ENCODE measurements around the gene TMEM79. TPM values are rescaled to one million over a fixed set of nuclear protein-coding genes. Genes with fewer than 3 reads are reported as not detected.

The TMEM79 gene
- total and polyA plus RNA-seq, 2 of the 4 experiments (the other 2 are of a cell fraction): 0.54 to 3.3 TPM

- WGBS, 2 experiments (ENCODE audit: extremely low coverage in 2 of 2, insufficient read length in 1 of 2): 97% methylated on average over 3 of the region's 12 CpGs; no CpG with 5 or more reads in 1 of the 2 experiments
- dilution Hi-C loops (cut with HindIII; ENCODE audit: low sequenced_read_pairs, unreplicated experiment): no loop called here
- BruUV-seq (replicated peaks): no TSS peak
Measured at GRCh38 chr1:156236164-156236563, 48.0 kb upstream of the TMEM79 start.

More at GRCh38 chr1:156236164-156236563, 48.0 kb upstream of the TMEM79 start:
- Histone ChIP-seq H3K9ac (ENCODE audit: low read depth, low read length) (no peak overlapping the region), H3K9me3 (ENCODE audit: control insufficient read depth, insufficient read depth, low read length) (no peaks in the 10 kb centered on the region), H3K4me3 (ENCODE audit: insufficient read depth, low read depth, low read length) (no peak overlapping the region), H2BK120ac (ENCODE audit: low read depth, low read length) (no peak overlapping the region), H3K36me3 (ENCODE audit: control insufficient read depth, insufficient read depth, low read length) (peaks cover 34% of the 10 kb centered on the region), H3K4me1 (ENCODE audit: control insufficient read depth, insufficient read depth, low read length) (peaks cover 13% of the 10 kb centered on the region), H2BK5ac (ENCODE audit: low read depth, low read length, poor library complexity, severe bottlenecking) (no peak overlapping the region), H4K20me1 (ENCODE audit: insufficient read depth, low read length) (peaks cover 7% of the 10 kb centered on the region; the same call in 1 of the 2 replicates), H3K14ac (replicated peaks; ENCODE audit: low read depth, low read length) (no peak overlapping the region), H3K9me1 (ENCODE audit: insufficient read depth, low read length) (peaks cover 19% of the 10 kb centered on the region), H2AFZ (replicated peaks; ENCODE audit: low read length, poor library complexity) (no peak overlapping the region), H3K23ac (ENCODE audit: low read depth, low read length) (no peak overlapping the region), H3K27ac (ENCODE audit: insufficient read depth, low read length) (no peak overlapping the region), H4K8ac (ENCODE audit: low read depth in 2 of 2, low read length in 2 of 2) (no peak overlapping the region), H3K27me3 (ENCODE audit: control insufficient read depth, insufficient read depth, low read length) (no peaks in the 10 kb centered on the region), H3K4ac (ENCODE audit: low read depth, low read length) (no peak overlapping the region), H4K91ac (ENCODE audit: insufficient read depth, low read depth, low read length) (no peak overlapping the region), H2AK5ac (ENCODE audit: low read depth, low read length) (no peak overlapping the region), H2AK9ac (replicated peaks; ENCODE audit: low read depth, low read length, poor library complexity) (no peak overlapping the region), H3K79me1 (ENCODE audit: low read depth in 1 of 2, low read length in 2 of 2) (peaks cover 8 to 16% of the 10 kb centered on the region in 2 experiments), H4K5ac (ENCODE audit: low read depth, low read length) (no peak overlapping the region), H2BK15ac (ENCODE audit: low read depth, low read length) (no peak overlapping the region), H3K4me2 (ENCODE audit: low read depth, low read length) (no peak overlapping the region), H3K18ac (ENCODE audit: low read depth, low read length) (no peak overlapping the region), H3K56ac (ENCODE audit: extremely low read depth, insufficient read depth, low read length) (no peak overlapping the region), H2BK20ac (ENCODE audit: low read depth, low read length) (no peak overlapping the region)
- ChIA-PET CTCF (no interaction called here), POLR2A (ENCODE audit: unreplicated experiment) (no interaction called here)
- in situ Hi-C loops (cut with MboI; ENCODE audit: low sequenced_read_pairs) (no loop called here), intact Hi-C loops (cut with micrococcal nuclease) (no loop called here)
- DNase-seq (no peak), ATAC-seq (ENCODE audit: low read depth) (no peak)
- TF ChIP-seq MAZ (IDR thresholded peaks at IDR 0.05; ENCODE audit: borderline replicate concordance, low read depth, low read length): no peak
- no peak for TF ChIP-seq RCOR1 (IDR thresholded peaks at IDR 0.05; ENCODE audit: insufficient replicate concordance, low read length)
- TF ChIP-seq BHLHE40 (IDR thresholded peaks at IDR 0.05; ENCODE audit: low read depth, low read length): no peak
- no peak for TF ChIP-seq USF2 (IDR thresholded peaks at IDR 0.05; ENCODE audit: low read depth, low read length)
- TF ChIP-seq SMC3 (IDR thresholded peaks at IDR 0.05; ENCODE audit: low read depth, low read length): no peak
- no peak for TF ChIP-seq FOS (IDR thresholded peaks at IDR 0.05; ENCODE audit: low read depth, low read length)
- TF ChIP-seq NFE2L2 (IDR thresholded peaks at IDR 0.05; ENCODE audit: low read depth, low read length): no peak
- TF ChIP-seq RAD21 (IDR thresholded peaks at IDR 0.05; ENCODE audit: low read length): no peak
- no peak for TF ChIP-seq CEBPB (IDR thresholded peaks at IDR 0.05; ENCODE audit: low read depth, low read length)
- no peak for TF ChIP-seq CHD1 (IDR thresholded peaks at IDR 0.05; ENCODE audit: low read depth, low read length)
- TF ChIP-seq CTCF (conservative IDR thresholded peaks at IDR 0.05; ENCODE audit: low read depth, low read length): no peak
- no peak for TF ChIP-seq MXI1 (IDR thresholded peaks at IDR 0.05; ENCODE audit: borderline replicate concordance, low read depth, low read length)
- no peak for TF ChIP-seq MAFK (IDR thresholded peaks at IDR 0.05; ENCODE audit: low read depth, low read length)
- no peak for TF ChIP-seq POLR2A (IDR thresholded peaks at IDR 0.05; ENCODE audit: low read depth, low read length)
- no peak for TF ChIP-seq ELK1 (IDR thresholded peaks at IDR 0.05; ENCODE audit: borderline replicate concordance, low read depth, low read length)
- TF ChIP-seq RFX5 (IDR thresholded peaks at IDR 0.05; ENCODE audit: low read depth, low read length): no peak

Measured in IMR-90 (cell line).